Sigmoid colon (tissue), 7 donors: Measurements from ENCODE around the gene KIF5C. TPM values are rescaled to one million over a fixed set of nuclear protein-coding genes. Genes with fewer than 3 reads are reported as not detected.

Source experiments
- DNase-seq: peaks from one replicate; pipeline ENCODE4 v3.0.0-alpha.2; 2019
- H3K27ac ChIP-seq, 4 donors: fragments of 200-600 bp; sonication (generic); one replicate each; pipeline ENCODE4 v1.5.1; 2016 to 2019; ENCODE audit warnings: mild to moderate bottlenecking in 1 of 4
- H3K27me3 ChIP-seq, 3 donors: fragments of 200-600 bp; sonication (generic); one replicate each; pipeline ENCODE4 v1.5.1; 2019; ENCODE audit warnings: mild to moderate bottlenecking in 1 of 3
- H3K36me3 ChIP-seq, 4 donors: fragments of 200-600 bp; sonication (generic); one replicate each; pipeline ENCODE4 v1.5.1; 2016 to 2019
- H3K4me1 ChIP-seq, 4 donors: fragments of 200-600 bp; sonication (generic); one replicate each; pipeline ENCODE4 v1.5.1; 2017 to 2019
- H3K4me3 ChIP-seq, 4 donors: fragments of 200-600 bp; sonication (generic); one replicate each; pipeline ENCODE4 v1.5.1; 2017 to 2019; ENCODE audit warnings: mild to moderate bottlenecking in 2 of 4, moderate library complexity in 1 of 4
- H3K9me3 ChIP-seq, 4 donors: fragments of 200-600 bp in 3 of 4; sonication (generic) in 3 of 4; one replicate each; pipeline versions ENCODE4 v1.5.1 to v1.6.1; 2013 to 2019
- EP300 ChIP-seq, 4 donors: sonication (generic); formaldehyde crosslinking; IDR thresholded peaks; one replicate each; pipeline ENCODE4 v1.6.1; 2017; ENCODE audit warnings: antibody characterized with exemption in 4 of 4
- POLR2A ChIP-seq, 2 donors: fragments of 450-650 bp; IDR thresholded peaks; one replicate each; pipeline ENCODE4 v1.6.1; 2016; ENCODE audit warnings: antibody characterized with exemption in 2 of 2, mild to moderate bottlenecking in 2 of 2, moderate library complexity in 2 of 2
- POLR2AphosphoS5 ChIP-seq, 4 donors: sonication (generic); formaldehyde crosslinking; IDR thresholded peaks; one replicate each; pipeline ENCODE4 v1.6.1; 2017; ENCODE audit warnings: antibody characterized with exemption in 4 of 4
- WGBS, 2 donors: extraction: QIAGEN DNeasy Blood & Tissue Kit; methylation state at CpG; one replicate each; pipeline ENCODE4 v1.1.7; 2013; 5-methylcytosine and 5-hydroxymethylcytosine counted together
- intact Hi-C: fragments of 100-400 bp; cut with DNase I; formaldehyde crosslinking; loops from one replicate; pipeline ENCODE4 v1.15.1; 2023
- polyA plus RNA-seq, 3 donors: library from polyadenylated mRNA; stranded (reverse); fragments of 200-250 nt; gene quantifications; one replicate each; pipeline ENCODE4 v1.2.3, GENCODE V29; 2013
- total RNA-seq, 4 donors: library from RNA; depleted of rRNA; stranded (reverse); fragments of >200 nt; gene quantifications; one replicate each; pipeline ENCODE4 v1.1.0, GENCODE V29; 2016
- TF ChIP-seq, protein P1 (sequence below), 4 experiments: fragments of 450-650 bp in 3 of 4; fragments of 200-600 bp in 1 of 4; IDR thresholded peaks; one replicate each; pipeline ENCODE4 v1.5.1; 2016 to 2019; ENCODE audit warnings: antibody characterized with exemption in 4 of 4, mild to moderate bottlenecking in 3 of 4, moderate library complexity in 2 of 4
- donor health status: healthy with polysubstance abuse.
- donor health status: Bipolar disorder and iron deficiency.
- donor health status: healthy.

The KIF5C gene
- total and polyA plus RNA-seq, 7 donors, result 0.23 to 11.1 (median 7.3) TPM

DNA sequence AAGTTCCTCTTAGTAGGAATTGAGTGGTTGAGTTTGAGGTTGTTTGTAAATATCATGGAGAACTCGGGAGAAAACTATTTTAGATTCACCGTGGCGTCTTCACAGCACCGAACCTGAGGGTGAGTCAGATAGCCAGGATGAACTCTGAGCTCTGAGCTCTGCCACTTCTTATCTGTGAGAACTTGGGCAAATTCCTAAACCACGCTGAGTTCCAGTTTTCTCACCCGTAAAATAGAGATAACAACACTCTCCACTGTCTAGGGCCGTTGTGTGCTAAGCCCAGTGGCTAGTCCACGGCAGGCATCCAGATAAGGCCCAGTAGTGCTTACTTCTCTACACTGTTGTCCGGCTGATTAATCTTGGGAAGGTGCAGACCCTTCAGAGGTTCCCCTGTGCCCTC is 7.0 kb downstream of the KIF5C start:
- H3K9me3 ChIP-seq, result peaks cover 0 to 5% (median 0%) of the 10 kb centered on the region in 4 donors
- no peak overlapping the region for H3K27ac ChIP-seq
- H3K36me3 ChIP-seq, result no peaks in the 10 kb centered on the region
- H3K27me3 ChIP-seq, result peaks cover under 1 to 17% (median 2%) of the 10 kb centered on the region in 3 donors
- intact Hi-C loops, result no loop called here
- H3K4me1 ChIP-seq, result peaks cover 0 to 5% (median 2%) of the 10 kb centered on the region in 4 donors
- no peak overlapping the region for H3K4me3 ChIP-seq
- WGBS, 2 donors, result 79 to 87% methylated on average over 9 of the region's 9 CpGs
- DNase-seq, result no peak
- TF ChIP-seq POLR2AphosphoS5 (IDR thresholded peaks at IDR 0.05) (no peak), POLR2A (IDR thresholded peaks at IDR 0.05) (no peak), EP300 (IDR thresholded peaks at IDR 0.05) (no peak)
- TF ChIP-seq, protein P1, sequence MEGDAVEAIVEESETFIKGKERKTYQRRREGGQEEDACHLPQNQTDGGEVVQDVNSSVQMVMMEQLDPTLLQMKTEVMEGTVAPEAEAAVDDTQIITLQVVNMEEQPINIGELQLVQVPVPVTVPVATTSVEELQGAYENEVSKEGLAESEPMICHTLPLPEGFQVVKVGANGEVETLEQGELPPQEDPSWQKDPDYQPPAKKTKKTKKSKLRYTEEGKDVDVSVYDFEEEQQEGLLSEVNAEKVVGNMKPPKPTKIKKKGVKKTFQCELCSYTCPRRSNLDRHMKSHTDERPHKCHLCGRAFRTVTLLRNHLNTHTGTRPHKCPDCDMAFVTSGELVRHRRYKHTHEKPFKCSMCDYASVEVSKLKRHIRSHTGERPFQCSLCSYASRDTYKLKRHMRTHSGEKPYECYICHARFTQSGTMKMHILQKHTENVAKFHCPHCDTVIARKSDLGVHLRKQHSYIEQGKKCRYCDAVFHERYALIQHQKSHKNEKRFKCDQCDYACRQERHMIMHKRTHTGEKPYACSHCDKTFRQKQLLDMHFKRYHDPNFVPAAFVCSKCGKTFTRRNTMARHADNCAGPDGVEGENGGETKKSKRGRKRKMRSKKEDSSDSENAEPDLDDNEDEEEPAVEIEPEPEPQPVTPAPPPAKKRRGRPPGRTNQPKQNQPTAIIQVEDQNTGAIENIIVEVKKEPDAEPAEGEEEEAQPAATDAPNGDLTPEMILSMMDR (IDR thresholded peaks at IDR 0.05), result no peak

- Histone ChIP-seq H3K36me3 (no peaks in the 10 kb centered on the region), H3K27me3 (peaks cover 11 to 43% (median 14%) of the 10 kb centered on the region in 3 donors), H3K4me1 (peaks cover 0 to 8% (median 7%) of the 10 kb centered on the region in 4 donors), H3K27ac (no peak overlapping the region), H3K9me3 (peaks cover 0 to 5% (median 0%) of the 10 kb centered on the region in 4 donors), H3K4me3 (no peak overlapping the region)
- intact Hi-C loops, result no loop called here
- TF ChIP-seq, protein P1 (IDR thresholded peaks at IDR 0.05), result no peak
- TF ChIP-seq POLR2A (IDR thresholded peaks at IDR 0.05), result no peak
- no peak for TF ChIP-seq POLR2AphosphoS5 (IDR thresholded peaks at IDR 0.05)
- no peak for TF ChIP-seq EP300 (IDR thresholded peaks at IDR 0.05)
- no peak for DNase-seq
- 90 to 91% methylated on average over 10 of the region's 10 CpGs for WGBS, 2 donors
These were observed 10.2 kb downstream of the KIF5C start for GRCh38 chr2:148885209-148885608.

DNA sequence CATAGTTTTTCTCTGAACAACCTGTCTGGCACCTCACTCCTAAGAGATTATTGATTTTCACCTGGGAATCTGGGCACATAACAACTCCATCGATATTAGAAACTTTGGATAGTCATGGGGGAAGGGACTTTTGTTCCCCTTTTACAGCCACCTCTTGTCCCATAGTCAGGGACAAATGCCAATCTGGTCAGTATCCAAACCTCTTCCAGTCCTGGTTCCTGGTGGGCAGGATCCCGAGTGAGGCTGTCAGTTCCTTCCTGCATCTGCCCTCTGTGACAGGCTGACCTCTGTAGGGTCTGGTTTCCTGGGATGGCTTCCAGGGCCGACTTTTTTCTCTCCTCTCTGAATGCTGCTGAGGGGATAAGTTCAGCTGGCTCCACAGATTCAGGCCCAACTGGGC is 11.0 kb downstream of the KIF5C start:
- TF ChIP-seq POLR2A (IDR thresholded peaks at IDR 0.05) (no peak), POLR2AphosphoS5 (IDR thresholded peaks at IDR 0.05) (no peak), EP300 (IDR thresholded peaks at IDR 0.05) (no peak)
- TF ChIP-seq, protein P1 (IDR thresholded peaks at IDR 0.05), result no peak
- 70 to 71% methylated on average over 3 of the region's 3 CpGs for WGBS, 2 donors
- Histone ChIP-seq H3K9me3 (no peaks in the 10 kb centered on the region), H3K36me3 (no peaks in the 10 kb centered on the region), H3K27ac (no peak overlapping the region), H3K4me3 (no peak overlapping the region), H3K27me3 (peaks cover 11 to 50% (median 14%) of the 10 kb centered on the region in 3 donors), H3K4me1 (peaks cover 0 to 8% (median 7%) of the 10 kb centered on the region in 4 donors)
- DNase-seq, result no peak
- intact Hi-C loops, result no loop called here

DNA sequence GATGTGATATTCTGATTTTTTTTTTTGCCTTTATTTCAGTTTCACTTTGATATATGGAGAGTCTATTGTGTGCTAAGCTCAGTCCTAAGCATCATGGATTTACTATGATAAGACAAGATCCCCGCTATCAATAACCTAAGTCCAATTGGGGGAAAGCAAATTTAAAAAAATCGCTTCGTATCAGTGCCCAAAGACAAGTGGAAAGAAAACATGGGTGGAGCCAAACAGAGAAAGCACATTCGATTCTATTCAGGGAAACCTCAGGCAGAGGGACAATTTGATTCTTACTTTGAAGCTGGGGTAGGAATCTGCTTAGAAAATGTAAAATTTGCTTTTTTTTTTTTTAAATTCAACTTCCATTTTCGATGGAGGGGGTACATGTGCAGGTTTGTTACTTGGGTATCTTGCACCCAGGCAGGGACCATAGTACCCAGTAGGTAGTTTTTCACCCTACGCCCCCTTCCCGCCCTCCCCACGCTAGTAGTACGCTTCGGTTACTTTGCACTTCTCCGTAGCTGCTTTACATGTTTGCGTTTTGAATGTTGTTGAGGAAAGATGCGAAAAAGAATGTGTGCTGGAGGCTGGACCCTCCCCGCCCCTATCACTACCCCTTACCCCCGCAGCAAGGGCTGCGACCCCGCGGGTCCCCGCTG is 12.4 kb downstream of the KIF5C start:
- peaks cover 0 to 6% (median under 1%) of the 10 kb centered on the region in 4 donors for H3K9me3 ChIP-seq
- DNase-seq, result no peak
- H3K4me1 ChIP-seq, result peaks cover 0 to 8% (median 7%) of the 10 kb centered on the region in 4 donors
- H3K27ac ChIP-seq, result no peak overlapping the region
- WGBS, 2 donors, result 14 to 15% methylated on average over 19 of the region's 19 CpGs
- H3K27me3 ChIP-seq, result peaks cover 11 to 50% (median 14%) of the 10 kb centered on the region in 3 donors
- peak overlapping the region; percentile 9 to 39 (median 38) for H3K4me3 ChIP-seq
- TF ChIP-seq POLR2AphosphoS5 (IDR thresholded peaks at IDR 0.05) (no peak), EP300 (IDR thresholded peaks at IDR 0.05) (no peak)
- TF ChIP-seq, protein P1 (IDR thresholded peaks at IDR 0.05), result no peak
- intact Hi-C loops, result no loop called here
- H3K36me3 ChIP-seq, result no peaks in the 10 kb centered on the region
